Endodermal cell (in vitro differentiated cells): ENCODE results near the gene SPATA20. TPM values are rescaled to one million over a fixed set of nuclear protein-coding genes. Genes with fewer than 3 reads are reported as not detected.

Experiments
- DNase-seq: peaks from one replicate; pipeline ENCODE4 v3.0.0-alpha.2; 2017
- H3K27ac ChIP-seq: 2 replicates; pipeline ENCODE4 v1.5.1; 2013; ENCODE audit warnings: mild to moderate bottlenecking, low read depth, low read length, moderate library complexity
- H3K27me3 ChIP-seq: 2 replicates; pipeline ENCODE4 v1.6.1; 2013; ENCODE audit warnings: mild to moderate bottlenecking, low read length, moderate library complexity; ENCODE audit not compliant: insufficient read depth, control insufficient read depth, poor library complexity, severe bottlenecking
- H3K36me3 ChIP-seq: 2 replicates; pipeline ENCODE4 v1.7.0; 2013; ENCODE audit warnings: mild to moderate bottlenecking, low read length, moderate library complexity; ENCODE audit not compliant: control insufficient read depth, insufficient read depth
- H3K4me1 ChIP-seq: one replicate; pipeline ENCODE4 v1.7.0; 2013; ENCODE audit warnings: low read length; ENCODE audit not compliant: control insufficient read depth, insufficient read depth
- H3K4me3 ChIP-seq: 2 replicates; pipeline ENCODE4 v1.5.1; 2013; ENCODE audit warnings: mild to moderate bottlenecking, low read length, moderate library complexity
- H3K9ac ChIP-seq: 2 replicates; pipeline ENCODE4 v1.6.1; 2013; ENCODE audit warnings: mild to moderate bottlenecking, low read length, moderate library complexity; ENCODE audit not compliant: poor library complexity, severe bottlenecking; ENCODE audit errors: extremely low read depth
- H3K9me3 ChIP-seq: 2 replicates; pipeline ENCODE4 v1.6.1; 2013; ENCODE audit warnings: mild to moderate bottlenecking, low read length, moderate library complexity; ENCODE audit not compliant: control insufficient read depth
- H3K27ac Mint-ChIP-seq: 2 replicates; pipeline ENCODE4 v1.8.0; 2020; ENCODE audit warnings: mixed read lengths
- H3K27me3 Mint-ChIP-seq: 2 replicates; pipeline ENCODE4 v1.8.0; 2021; ENCODE audit warnings: mild to moderate bottlenecking, mixed read lengths; ENCODE audit not compliant: insufficient read depth
- H3K36me3 Mint-ChIP-seq: 2 replicates; pipeline ENCODE4 v1.8.0; 2020; ENCODE audit warnings: low read depth, mixed read lengths
- H3K4me1 Mint-ChIP-seq: 2 replicates; pipeline ENCODE4 v1.8.0; 2020; ENCODE audit warnings: mixed read lengths
- H3K4me3 Mint-ChIP-seq: 2 replicates; pipeline ENCODE4 v1.8.0; 2020; ENCODE audit warnings: mild to moderate bottlenecking, moderate library complexity, mixed read lengths
- H3K9me3 Mint-ChIP-seq: 2 replicates; pipeline ENCODE4 v1.8.0; 2020; ENCODE audit warnings: mild to moderate bottlenecking, mixed read lengths
- WGBS, 2 experiments: methylation state at CpG; one replicate each; pipeline versions ENCODE4 v1.1.5 to v1.1.7; 2013; ENCODE audit warnings: missing lambda C conversion rate in 2 of 2, mixed read lengths in 1 of 2; ENCODE audit not compliant: insufficient coverage in 1 of 2, insufficient read length in 1 of 2; 5-methylcytosine and 5-hydroxymethylcytosine counted together
- total RNA-seq, 2 donors: library from RNA; stranded (reverse); fragmentation: NEBNext Ultra II Directional in 1 of 2; extraction: Animal tissue kit (Norgen Biotek cat#: 25700) in 1 of 2; gene quantifications; 2 replicates in 1 of 2; 3 replicates in 1 of 2; pipeline ENCODE4 v1.2.1, GENCODE V29; 2021
- TF ChIP-seq, protein P1 (sequence below): fragments of 200-600 bp; sonication (generic); conservative IDR thresholded peaks from 2 replicates; pipeline ENCODE4 v1.5.0; 2021; ENCODE audit warnings: antibody characterized with exemption, mild to moderate bottlenecking

SPATA20 gene
- total RNA-seq, 2 donors from 2014 or later: 40.4 to 40.5 TPM

DNA sequence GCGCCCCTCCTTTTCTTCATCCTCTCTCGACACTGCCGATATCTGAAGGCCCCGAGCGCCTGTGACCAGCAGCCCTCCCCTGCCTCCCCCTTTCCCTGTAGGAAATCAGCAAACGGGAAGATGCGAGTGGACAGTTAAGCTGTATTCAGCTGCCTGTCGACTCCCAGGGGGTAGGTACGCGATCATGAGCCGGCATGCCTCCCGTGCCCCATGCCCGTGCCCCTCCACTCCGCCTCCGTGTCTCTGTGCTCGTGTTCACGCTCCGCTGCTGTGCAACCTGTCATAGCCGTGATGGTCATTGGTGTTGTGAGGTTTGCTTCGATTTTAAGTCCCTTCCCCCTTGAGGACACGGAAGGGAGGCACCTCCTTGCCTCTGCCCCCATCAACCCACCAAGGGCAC, 47.9 kb downstream of the SPATA20 start:
- no peaks in the 10 kb centered on the region for H3K27me3 ChIP-seq
- Mint-ChIP-seq H3K27ac (no peak overlapping the region), H3K4me1 (peaks cover 8% of the 10 kb centered on the region), H3K27me3 (peaks cover 4% of the 10 kb centered on the region), H3K4me3 (no peak overlapping the region), H3K36me3 (no peaks in the 10 kb centered on the region), H3K9me3 (no peaks in the 10 kb centered on the region)
- no peak overlapping the region for H3K4me3 ChIP-seq
- no peak overlapping the region for H3K9ac ChIP-seq
- no peaks in the 10 kb centered on the region for H3K36me3 ChIP-seq
- H3K4me1 ChIP-seq: peaks cover 8% of the 10 kb centered on the region
- no peak for DNase-seq
- H3K9me3 ChIP-seq: no peaks in the 10 kb centered on the region
- no peak overlapping the region for H3K27ac ChIP-seq
- TF ChIP-seq, protein P1, sequence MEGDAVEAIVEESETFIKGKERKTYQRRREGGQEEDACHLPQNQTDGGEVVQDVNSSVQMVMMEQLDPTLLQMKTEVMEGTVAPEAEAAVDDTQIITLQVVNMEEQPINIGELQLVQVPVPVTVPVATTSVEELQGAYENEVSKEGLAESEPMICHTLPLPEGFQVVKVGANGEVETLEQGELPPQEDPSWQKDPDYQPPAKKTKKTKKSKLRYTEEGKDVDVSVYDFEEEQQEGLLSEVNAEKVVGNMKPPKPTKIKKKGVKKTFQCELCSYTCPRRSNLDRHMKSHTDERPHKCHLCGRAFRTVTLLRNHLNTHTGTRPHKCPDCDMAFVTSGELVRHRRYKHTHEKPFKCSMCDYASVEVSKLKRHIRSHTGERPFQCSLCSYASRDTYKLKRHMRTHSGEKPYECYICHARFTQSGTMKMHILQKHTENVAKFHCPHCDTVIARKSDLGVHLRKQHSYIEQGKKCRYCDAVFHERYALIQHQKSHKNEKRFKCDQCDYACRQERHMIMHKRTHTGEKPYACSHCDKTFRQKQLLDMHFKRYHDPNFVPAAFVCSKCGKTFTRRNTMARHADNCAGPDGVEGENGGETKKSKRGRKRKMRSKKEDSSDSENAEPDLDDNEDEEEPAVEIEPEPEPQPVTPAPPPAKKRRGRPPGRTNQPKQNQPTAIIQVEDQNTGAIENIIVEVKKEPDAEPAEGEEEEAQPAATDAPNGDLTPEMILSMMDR: no peak
- WGBS, 2 experiments: 86 to 93% methylated on average over 18 to 21 of the region's 21 CpGs

DNA sequence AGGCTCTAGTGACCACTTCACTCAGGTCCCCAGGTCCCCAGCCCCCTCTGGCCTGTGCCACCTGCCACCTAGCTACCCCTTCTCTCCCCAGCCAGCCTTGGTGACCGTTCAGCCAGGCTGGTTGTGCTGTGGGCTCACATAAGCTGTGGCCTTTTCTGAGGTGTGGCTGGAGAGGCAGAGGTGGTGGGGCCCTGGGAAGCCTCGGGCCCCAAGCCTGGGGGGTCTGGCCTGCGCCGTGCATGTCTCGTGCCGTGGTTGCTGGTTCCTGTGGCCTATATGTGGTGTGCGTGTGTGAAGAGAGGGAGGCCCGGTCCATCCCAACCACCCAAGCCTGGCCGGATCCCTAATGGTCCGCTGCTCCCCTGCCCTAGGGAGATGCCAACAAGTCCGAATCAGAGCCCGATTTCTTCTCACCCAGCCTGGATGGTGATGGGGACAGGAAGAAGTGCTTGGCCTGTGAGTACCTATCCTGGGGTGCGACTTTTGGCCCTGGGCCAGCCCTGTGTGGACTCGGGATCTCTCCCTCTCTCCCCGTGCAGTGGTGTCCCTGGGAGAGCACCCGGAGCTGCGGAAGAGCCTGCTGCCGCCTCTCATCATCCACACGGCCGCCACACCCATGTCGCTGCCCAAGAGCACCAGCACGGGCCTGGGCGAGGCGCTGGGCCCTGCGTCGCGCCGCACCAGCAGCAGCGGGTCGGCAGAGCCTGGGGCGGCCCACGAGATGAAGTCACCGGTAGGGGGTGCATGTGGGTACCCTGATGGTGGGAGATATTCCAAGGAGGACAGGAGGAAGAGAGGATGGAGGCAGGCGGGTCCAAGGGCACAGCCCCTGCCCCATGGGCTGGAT, 49.4 kb downstream of the SPATA20 start:
- no peak overlapping the region for H3K9ac ChIP-seq
- H3K36me3 ChIP-seq: no peaks in the 10 kb centered on the region
- H3K4me1 ChIP-seq: peaks cover 8% of the 10 kb centered on the region
- DNase-seq: peak; percentile 96
- TF ChIP-seq, protein P1: peak; percentile 80
- Mint-ChIP-seq H3K4me3 (no peak overlapping the region), H3K27ac (no peak overlapping the region), H3K9me3 (no peaks in the 10 kb centered on the region), H3K4me1 (peaks cover 8% of the 10 kb centered on the region), H3K36me3 (no peaks in the 10 kb centered on the region), H3K27me3 (peaks cover 4% of the 10 kb centered on the region)
- H3K4me3 ChIP-seq: no peak overlapping the region
- no peak overlapping the region for H3K27ac ChIP-seq
- no peaks in the 10 kb centered on the region for H3K27me3 ChIP-seq
- WGBS, 2 experiments: 80 to 92% methylated on average over 13 to 34 of the region's 34 CpGs
- H3K9me3 ChIP-seq: no peaks in the 10 kb centered on the region

DNA sequence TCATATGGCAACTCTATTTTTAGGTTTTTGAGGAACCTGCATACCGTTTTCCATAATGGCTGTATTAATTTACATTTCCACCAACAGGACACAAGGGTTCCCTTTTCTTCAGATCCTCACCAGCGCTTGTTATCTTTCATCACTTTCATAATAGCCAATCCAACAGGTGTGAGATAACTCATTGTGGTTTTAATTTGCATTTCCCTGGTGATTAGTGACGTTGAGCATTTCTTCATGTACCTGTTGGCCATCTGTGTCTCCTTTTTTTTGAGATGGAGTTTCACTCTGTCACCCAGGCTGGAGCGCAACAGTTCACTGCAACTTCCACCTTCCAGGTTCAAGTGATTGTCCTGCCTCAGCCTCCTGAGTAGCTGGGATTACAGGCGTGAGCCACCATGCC, 51.5 kb downstream of the SPATA20 start:
- H3K27me3 ChIP-seq: no peaks in the 10 kb centered on the region
- no peaks in the 10 kb centered on the region for H3K36me3 ChIP-seq
- H3K4me1 Mint-ChIP-seq: peaks cover 3% of the 10 kb centered on the region
- TF ChIP-seq, protein P1: no peak
- peaks cover 5% of the 10 kb centered on the region for H3K27me3 Mint-ChIP-seq
- H3K9me3 Mint-ChIP-seq: no peaks in the 10 kb centered on the region
- no peak for DNase-seq
- H3K4me3 Mint-ChIP-seq: no peak overlapping the region
- no peak overlapping the region for H3K27ac Mint-ChIP-seq
- 83 to 89% methylated on average over 4 of the region's 5 CpGs for WGBS, 2 experiments
- H3K4me3 ChIP-seq: no peak overlapping the region
- no peaks in the 10 kb centered on the region for H3K36me3 Mint-ChIP-seq
- H3K4me1 ChIP-seq: peaks cover under 1% of the 10 kb centered on the region
- H3K9ac ChIP-seq: no peak overlapping the region
- no peaks in the 10 kb centered on the region for H3K9me3 ChIP-seq
- H3K27ac ChIP-seq: no peak overlapping the region
